HG03469 (cell line): Measurements from ENCODE around the gene COMMD3.
"Not testable (repeated sequence)": the region's sequence is repeated elsewhere in the genome, so short reads cannot be mapped to it uniquely, and the experiment has no call there.

ENCODE experiments used
- ATAC-seq: cut with Tn5 transposase; IDR thresholded peaks from one replicate; pipeline ENCODE4 v1.9.1; 2021; ENCODE audit warnings: mild to moderate bottlenecking, moderate library complexity, moderate number of reproducible peaks; ENCODE audit not compliant: unreplicated experiment

Gene COMMD3

DNA sequence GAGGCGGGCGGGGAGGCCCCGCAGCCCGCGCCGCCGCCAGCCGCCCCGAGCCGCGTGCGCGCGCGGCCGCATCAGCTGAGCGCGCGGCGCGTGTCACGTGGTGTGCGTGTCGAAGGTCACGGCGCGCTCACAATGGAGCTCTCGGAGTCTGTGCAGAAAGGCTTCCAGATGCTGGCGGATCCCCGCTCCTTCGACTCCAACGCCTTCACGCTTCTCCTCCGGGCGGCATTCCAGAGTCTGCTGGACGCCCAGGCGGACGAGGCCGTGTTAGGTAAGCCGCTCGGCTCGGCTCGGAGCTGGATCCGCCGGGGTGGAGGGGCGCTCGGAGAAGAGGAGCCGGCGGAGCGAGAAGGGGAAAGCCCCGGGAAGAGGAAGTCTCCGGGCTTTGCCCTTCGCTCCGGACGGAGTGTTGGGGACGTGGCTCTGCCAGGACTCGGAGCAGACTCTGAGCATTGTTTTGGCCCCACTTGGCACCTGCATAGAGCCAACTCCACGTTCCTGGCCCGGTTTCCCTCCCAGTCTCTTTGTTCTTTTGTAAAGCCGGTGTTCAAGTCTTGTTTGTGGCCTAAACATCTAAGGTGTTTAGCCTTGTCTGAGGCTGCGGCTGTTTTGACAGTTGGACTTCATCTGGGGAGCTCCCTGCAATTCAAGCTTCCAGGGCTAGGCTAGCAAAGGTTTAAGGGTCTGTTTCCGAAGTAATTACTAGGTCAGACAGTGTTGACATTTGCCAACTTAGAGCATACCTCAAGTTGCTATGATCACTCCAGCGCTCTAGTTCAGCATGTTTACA is at the start of gene COMMD3:
Gene COMMD3, plus strand, starts transcription at position 103 of the 790 bp plus-strand sequence. Its CDS starts 30 bp downstream, at position 133.
- peak; percentile 49 for ATAC-seq

DNA sequence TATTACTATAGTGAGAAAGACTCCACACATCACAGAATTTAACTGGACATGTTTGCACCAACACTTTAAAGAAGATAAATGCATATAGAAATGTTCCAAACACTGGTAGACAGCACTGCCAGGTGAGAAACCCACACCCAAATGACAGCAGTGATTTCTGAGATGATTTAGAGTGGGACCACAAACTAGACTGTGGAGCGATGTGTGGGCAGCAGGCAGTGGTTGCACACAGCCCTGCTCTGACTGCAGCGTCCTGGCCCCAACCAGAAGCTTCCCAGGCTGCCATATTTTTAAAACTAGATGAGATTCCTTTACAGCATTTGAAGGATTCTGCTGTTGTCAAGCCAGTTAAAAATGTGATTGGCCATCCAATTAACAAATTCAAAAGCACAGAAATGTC is 47.7 kb upstream of the COMMD3 start:
- ATAC-seq = no peak

DNA sequence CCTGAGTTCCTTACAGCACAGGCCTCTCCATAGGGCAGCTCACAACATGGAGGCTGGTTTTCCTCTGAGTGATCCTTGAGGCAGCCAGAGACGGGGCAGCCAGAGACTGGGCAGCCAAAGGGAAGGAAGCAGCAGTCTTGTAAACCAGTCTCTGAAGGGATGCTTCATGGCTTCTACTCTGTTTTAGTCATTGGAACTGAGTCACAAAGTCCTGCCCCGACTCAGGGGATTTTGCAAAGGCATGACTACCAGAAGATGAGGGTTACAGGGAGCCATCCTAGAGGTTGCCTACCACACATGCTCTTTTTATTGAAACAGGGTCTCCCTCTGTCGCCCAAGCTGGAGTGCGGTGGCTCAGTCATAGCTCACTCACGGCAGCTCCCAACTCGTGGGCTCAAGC is 44.4 kb upstream of the COMMD3 start:
- ATAC-seq = no peak

DNA sequence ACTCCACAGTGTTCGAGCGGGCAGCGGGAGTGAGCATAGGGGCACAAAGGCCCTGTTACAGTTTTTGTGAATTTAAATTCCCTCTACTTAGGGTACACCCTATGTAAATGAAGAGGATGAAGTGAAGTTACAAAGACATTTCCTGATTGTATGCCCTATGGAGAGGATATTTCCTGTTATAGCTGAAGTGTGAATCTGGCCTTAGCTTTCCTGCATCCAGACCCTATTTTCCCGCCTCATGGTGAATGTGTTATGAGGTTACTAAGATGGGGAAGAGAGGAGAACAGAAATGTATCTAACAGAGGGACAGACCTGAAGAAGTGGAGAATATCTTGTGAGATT is 37.8 kb upstream of the COMMD3 start:
- no peak for ATAC-seq

DNA sequence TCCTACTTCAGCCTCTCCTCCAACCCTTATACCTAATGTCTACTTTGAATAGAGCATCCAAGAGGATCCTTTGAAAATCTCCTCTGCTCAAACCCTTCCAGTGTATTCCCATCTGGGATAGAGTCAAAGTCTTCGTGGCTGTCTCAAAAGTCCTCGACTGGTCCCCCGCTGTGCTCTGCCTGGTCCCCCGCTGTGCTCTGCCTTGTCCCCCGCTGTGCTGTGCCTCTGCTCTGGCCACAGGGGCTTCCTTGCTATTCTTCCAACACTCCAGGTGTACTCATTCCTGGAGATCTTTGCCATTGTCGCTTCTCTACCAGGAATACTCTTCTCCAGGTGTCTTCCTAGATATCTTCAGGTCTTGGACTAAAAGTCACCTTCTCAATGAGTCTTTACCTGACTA is 36.1 kb upstream of the COMMD3 start:
- ATAC-seq = no peak

DNA sequence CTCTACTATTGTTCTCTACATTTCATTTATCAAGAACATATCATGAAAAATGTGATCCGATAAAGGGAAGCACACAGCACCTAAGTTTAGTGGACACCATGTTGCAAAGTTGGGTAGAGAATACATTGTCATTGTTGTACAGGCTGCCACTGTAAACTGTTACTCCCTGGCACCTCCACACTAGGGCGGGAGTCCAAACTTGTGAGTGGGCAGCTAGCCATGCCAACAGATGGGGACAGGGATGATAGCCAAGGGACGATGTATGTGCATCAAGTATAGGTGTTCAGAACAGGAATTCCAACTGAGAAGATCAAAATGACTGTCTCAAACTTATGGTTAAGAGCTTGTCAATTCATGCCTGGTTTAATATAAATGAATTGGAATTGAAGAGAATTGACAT is 31.1 kb upstream of the COMMD3 start:
- no peak for ATAC-seq

DNA sequence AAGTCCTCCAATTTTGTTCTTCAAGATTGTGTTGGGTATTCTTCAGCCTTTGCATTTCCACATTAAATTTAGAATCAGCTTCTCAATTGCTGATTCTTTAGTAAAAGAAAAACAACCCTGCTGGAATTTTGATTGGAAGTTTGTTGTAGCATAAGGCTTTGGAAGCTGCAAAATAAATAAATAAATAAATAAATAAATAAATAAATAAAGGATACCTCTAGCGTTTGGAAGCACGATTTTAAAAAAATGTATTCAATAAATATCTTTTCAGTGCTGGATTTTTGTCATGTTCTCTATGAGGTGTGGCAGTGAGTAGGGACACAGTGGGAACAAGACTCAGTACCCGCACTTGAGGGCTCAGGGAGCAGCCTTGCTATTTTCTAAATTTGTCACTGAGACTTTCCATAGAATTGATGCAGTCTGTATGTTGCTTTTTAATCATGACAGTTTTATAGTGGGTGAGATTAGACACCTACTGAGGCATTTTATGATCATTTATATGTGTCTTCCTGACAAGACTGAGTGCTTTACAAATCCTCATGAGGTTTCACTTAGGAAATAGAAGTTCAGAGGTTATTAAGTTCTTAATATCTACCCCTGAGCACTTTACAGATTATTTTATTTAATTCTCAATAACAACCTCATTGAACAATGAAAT is 22.3 kb upstream of the COMMD3 start:
- ATAC-seq = no peak

DNA sequence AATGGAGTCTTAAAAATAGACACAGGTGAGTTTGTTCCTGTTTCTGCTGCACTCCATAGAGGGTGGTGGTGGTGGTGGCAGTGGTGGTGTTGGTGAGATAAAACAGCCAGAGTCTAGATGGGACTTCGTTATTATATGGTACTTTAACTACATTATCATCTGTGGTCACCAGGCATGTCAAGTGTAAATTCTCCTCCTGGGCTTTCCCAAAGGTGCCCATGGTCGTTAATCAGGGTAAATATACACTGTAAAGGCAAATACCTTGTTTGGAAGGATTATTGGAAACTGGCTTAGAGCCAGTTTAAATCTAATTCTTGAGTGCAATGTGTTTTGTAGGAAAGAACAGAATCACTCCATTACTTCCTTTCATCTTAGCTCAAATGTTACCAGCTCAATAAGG is 21.5 kb upstream of the COMMD3 start:
- no peak for ATAC-seq

DNA sequence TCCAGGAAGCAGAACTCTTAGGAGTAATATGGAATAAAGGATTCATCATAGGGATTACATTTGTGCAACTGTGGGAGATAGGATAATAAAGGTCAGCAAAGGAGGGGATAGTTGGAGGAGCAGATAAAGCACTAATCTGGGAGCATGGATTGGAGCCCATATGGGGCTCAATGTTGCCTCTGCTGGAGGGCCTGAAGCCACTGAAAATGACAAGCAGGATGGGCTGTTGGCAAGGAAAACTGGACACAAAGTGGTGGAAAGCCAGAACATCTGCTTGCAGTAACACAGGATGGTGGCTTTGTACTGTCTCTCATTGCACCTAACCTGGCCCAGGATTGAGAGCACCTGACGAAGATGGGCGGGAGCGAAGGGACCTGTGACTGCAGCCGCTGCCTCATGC is 15.0 kb upstream of the COMMD3 start:
- ATAC-seq = no peak

DNA sequence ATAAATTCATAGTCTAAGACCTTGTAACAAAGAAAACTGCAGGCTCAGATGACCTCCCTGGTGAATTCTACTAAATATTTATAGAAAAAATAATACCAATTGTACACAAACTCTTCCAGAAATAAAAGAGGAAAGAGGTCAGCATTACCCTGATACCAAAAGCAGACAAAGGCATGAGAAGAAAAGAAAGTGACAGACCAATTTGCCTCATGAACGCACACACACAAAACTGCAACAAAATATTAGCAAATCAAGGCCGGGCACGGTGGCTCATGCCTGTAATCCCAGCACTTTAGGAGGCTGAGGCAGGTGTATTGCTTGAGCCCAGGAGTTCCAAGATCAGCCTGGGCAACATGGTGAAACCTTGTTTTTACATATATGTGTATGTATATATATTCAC is 12.7 kb upstream of the COMMD3 start:
- no peak for ATAC-seq

DNA sequence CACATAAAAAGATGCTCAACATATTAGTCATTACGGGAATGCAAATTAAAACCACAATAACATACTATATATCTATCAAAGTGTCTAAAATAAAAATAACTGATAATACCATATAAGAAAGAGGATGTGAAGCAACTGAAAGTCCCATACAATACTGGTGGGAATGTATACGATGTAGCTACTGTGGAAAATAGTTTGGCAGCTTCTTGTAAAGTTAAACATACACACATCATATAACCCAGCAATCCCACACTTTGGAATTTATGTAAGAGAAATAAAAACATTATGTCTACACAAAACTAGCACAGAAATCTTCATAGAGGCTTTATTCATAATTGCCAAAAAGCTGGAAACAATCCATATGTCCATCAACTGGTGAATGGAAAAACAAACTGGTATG is 10.5 kb upstream of the COMMD3 start:
- no peak for ATAC-seq

DNA sequence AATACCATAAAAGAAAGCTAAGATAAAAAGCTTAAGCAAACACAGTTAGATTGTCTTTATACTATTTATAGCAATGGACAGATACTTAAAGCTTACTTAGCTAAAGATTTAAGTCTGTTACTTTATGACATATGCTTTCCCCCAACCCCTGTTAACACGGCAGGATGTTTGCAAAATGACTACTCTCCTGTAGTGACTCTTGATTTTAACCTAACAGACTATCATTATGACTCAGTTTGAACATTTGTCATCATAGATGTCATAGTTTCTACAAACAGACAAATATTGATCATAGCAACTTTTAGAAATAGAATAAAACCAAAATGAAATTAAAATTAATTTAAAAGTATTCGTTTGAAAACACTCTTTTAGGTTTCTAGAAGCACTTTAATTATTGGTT is 7.8 kb upstream of the COMMD3 start:
- peak; percentile 91 for ATAC-seq

DNA sequence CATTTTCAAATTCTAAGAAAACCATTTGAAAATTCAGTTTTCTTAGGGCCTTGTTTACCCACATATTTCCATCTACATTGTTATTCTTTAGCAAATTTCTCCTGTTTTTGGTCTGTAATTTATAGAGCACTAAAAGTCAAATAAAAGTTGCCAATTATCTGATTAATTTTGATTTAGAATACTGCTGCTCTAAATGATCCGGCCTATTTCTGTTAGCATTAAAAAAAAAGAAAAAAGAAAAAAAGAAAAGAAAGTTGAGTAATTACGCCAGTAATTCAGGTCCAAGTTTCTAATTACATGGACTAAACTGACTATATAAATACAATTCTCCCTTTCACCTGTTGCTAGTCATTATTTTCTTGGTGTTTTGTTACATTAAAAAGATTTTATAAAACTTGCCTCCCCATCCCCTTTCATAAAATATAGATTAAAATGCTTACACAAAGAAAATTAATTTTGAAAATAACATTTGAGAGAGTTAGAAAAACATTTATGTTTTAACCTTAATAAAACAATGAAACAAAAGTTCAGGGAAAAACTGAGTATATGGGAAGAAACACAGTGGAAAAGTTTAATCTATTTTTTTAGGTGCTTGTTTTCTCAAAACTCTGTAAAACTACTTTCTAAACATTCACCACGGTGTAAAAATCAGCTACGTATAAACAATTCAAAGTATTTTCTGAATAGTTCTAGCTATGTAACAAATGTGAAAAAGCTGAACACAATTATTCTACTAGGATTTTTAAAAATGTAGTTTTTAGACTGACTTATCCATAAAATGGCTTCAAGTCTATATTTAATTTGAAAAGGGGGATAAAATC is 6.8 kb upstream of the COMMD3 start:
- no peak for ATAC-seq

DNA sequence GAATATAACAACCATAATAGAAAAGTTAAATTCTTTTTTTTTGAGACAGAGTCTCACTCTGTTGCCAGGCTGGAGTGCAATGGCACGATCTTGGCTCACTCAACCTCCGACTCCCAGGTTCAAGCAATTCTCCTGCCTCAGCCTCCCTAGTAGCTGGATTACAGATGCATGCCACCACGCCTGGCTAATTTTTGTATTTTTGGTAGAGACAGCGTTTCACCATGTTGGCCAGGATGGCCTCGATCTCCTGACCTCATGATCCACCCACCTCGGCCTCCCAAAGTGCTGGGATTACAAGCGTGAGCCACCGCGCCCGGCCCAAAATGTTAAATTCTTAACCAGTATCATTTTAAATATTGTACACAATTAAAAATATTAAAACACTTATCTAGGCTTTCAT is 6.2 kb upstream of the COMMD3 start:
- not testable (repeated sequence) for ATAC-seq

DNA sequence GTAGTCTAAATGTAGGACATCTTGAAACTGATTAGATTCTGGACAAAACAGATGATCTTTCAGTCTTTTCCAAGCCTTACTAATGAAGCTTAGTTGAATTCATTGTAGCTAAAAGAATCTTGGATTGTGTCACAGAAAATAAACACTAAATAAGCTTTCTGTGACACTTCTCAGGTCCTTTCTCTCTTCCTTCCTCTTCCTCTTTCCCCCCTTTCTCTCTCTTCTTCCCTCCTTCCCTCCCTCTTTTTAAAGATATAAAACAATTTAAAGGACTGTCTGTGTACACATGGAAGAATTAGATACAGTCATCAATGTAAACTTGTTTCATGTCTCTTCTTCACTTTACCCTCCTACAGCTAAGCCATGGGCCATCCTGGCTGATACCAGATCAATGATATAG is 5.3 kb upstream of the COMMD3 start:
- ATAC-seq = no peak

DNA sequence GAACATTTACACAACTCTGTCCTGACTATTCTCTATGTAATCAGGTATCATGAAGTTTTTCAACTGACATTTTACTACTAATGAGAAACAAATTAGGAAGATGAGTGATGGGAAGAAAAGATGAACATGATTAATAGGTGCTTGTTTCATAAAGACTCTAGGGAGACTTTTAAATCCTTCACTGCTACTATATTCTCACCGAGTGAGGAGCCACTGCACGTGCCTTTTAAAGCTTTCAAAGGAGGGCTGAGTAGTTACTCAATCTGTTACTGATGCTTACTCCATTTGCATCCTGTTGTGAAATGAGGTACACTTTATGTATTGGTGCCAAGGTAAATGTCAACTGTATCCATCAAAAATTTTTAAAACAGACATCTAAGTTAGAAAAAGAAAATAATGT is 1.3 kb upstream of the COMMD3 start:
- no peak for ATAC-seq

DNA sequence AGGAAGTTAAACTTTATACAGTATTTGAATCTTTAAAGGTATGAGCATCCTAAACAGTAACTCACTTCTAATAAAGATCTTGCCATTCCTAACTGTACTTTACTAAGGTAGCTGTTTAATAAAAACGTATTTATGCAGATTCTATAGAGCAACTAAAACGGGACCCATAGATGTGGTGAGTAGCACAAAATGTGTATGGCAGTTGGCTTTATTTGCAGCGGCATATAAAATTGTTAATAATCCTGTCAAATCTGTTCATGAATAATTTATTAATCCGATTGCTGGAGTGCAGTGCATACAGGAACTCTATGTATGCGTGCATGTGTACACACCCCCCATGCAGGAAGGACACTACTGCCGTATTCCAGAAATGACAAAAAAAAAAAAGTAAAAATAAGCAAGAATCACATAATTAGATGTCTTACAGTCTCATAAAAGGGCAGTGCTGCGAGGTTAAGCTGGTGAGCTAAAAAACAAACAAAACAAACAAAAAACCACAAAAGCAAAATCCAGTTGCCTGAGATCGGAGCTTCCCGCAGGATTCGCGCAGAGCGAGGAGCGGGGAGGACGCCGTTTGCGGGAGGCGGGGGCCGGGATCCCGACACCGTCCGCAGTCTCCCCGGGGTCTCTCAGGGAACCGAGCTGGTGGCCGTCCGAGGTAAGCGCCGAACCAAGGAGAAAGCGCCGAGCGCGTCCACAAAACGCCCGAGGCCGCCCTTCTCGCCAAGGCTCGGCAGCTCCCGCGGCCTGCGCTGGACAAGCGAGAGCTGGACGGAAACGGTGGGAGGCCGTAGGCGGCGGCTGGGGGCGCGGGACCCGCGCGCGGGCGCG is 518 bp upstream of the COMMD3 start:
- ATAC-seq = peak; percentile 5

DNA sequence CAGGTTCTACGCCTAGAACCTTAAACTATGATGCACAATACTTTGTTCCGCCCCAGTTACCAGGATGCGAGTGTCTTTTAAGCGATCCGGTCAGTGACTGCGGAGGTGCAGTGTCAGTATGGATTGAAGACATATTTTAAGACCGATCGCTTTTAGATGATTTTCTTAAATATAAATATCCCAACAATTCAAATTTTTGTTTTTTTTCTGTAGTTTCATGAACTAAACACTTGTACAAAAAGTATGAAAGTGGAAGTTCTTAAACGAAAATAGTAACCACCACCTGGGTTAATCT is 835 bp downstream of the COMMD3 start:
- ATAC-seq = peak; percentile 22

DNA sequence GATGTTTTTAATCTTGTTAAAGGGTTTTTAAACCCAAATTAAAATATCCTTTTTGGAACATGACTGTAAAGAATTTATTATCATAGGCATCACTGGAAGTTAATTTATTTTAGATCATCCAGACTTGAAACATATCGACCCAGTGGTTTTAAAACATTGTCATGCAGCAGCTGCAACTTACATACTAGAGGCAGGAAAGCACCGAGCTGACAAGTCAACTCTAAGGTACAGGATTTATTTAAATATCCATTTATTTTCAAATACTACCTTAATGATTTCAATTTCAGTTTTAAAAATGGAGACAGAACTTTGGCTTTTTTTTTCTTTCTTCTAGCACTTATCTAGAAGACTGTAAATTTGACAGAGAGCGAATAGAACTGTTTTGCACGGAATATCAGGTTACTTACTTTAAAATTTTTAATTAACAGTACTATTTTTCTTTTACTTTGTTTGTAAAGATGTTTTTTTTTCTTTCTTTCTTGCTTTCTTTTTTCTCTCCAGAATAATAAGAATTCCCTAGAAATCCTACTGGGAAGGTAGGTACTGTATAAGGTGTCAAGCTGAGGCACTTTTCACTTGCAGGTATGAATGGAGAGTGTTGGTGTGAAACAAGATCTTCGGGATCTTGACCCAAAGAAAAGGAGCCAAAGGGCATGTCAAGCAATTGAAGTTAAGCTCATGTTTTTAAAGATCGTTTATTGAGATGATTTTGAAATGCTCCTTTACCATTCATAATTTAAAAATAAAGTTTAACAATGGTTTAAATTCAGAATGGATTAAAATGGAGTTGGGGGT is 1.8 kb downstream of the COMMD3 start:
- no peak for ATAC-seq

DNA sequence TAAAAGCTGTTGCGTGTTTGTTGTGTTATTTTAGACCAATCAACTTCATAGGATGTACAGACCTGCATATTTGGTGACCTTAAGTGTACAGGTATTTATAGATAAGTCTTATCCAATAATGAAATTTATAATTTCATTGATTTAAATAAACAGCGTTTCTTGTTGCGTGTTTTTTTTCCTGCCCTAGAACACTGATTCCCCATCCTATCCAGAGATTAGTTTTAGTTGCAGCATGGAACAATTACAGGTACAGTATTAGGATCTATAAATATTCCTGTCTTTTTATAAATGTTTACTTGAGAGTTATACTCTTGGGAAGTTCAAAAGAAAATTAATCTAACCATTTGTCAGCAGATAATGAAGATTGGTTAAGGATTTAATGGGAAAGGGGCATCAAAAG is 2.6 kb downstream of the COMMD3 start:
- no peak for ATAC-seq
